ENCODE data around the gene ZNF691.
"Not testable (repeated sequence)": the region's sequence is repeated elsewhere in the genome, so short reads cannot be mapped to it uniquely, and the experiment has no call there.

The ZNF691 gene

GRCh38 chr1:42832641-42833240 lies 13.7 kb upstream of the ZNF691 start:
- no peak for DNase-seq (ENCODE audit: low read depth)

- DNase-seq (ENCODE audit: low read depth) = no peak
Observed at GRCh38 chr1:42833981-42834380, 12.4 kb upstream of the ZNF691 start.

- DNase-seq (ENCODE audit: low read depth) = no peak
Observed at GRCh38 chr1:42834803-42835202, 11.6 kb upstream of the ZNF691 start.

- DNase-seq (ENCODE audit: low read depth) = no peak
Observed at GRCh38 chr1:42835422-42835821, 11.0 kb upstream of the ZNF691 start.

GRCh38 chr1:42837709-42838108 lies 8.7 kb upstream of the ZNF691 start:
- DNase-seq (ENCODE audit: low read depth) = no peak

- no peak for DNase-seq (ENCODE audit: low read depth)
Observed at GRCh38 chr1:42838482-42839190, 7.8 kb upstream of the ZNF691 start.

GRCh38 chr1:42841010-42841409 lies 5.4 kb upstream of the ZNF691 start:
- no peak for DNase-seq (ENCODE audit: low read depth)

GRCh38 chr1:42841440-42842147 lies 4.8 kb upstream of the ZNF691 start:
- no peak for DNase-seq (ENCODE audit: low read depth)

- DNase-seq (ENCODE audit: low read depth) = no peak
Observed at GRCh38 chr1:42844592-42845140, 1.7 kb upstream of the ZNF691 start.

GRCh38 chr1:42845193-42845592 lies 1.2 kb upstream of the ZNF691 start:
- no peak for DNase-seq (ENCODE audit: low read depth)

- DNase-seq (ENCODE audit: low read depth) = no peak
Observed at GRCh38 chr1:42845866-42846256, 552 bp upstream of the ZNF691 start.

GRCh38 chr1:42847111-42847595 lies 740 bp downstream of the ZNF691 start:
- DNase-seq (ENCODE audit: low read depth) = no peak

- no peak for DNase-seq (ENCODE audit: low read depth)
Observed at GRCh38 chr1:42847721-42848460, 1.5 kb downstream of the ZNF691 start.

- no peak for DNase-seq (ENCODE audit: low read depth)
Observed at GRCh38 chr1:42848823-42849537, 2.6 kb downstream of the ZNF691 start.

GRCh38 chr1:42849944-42850343 lies 3.5 kb downstream of the ZNF691 start:
- DNase-seq (ENCODE audit: low read depth) = no peak

GRCh38 chr1:42851420-42851819 lies 5.0 kb downstream of the ZNF691 start:
- no peak for DNase-seq (ENCODE audit: low read depth)

- DNase-seq (ENCODE audit: low read depth) = no peak
Observed at GRCh38 chr1:42851960-42852607, 5.7 kb downstream of the ZNF691 start.

GRCh38 chr1:42852608-42852980 lies 6.2 kb downstream of the ZNF691 start:
- DNase-seq (ENCODE audit: low read depth) = no peak

- no peak for DNase-seq (ENCODE audit: low read depth)
Observed at GRCh38 chr1:42853116-42853884, 6.9 kb downstream of the ZNF691 start.

- not testable (repeated sequence) for DNase-seq (ENCODE audit: low read depth)
Observed at GRCh38 chr1:42856554-42856953, 10.1 kb downstream of the ZNF691 start.

Data from stimulated activated CD8-positive, alpha-beta memory T cell treated with anti-CD3 and anti-CD28 coated beads, Interleukin-4, amount 100 ng/mL, for 24 hours (primary cell).